ENCODE results near the gene ZNF618.

The ZNF618 gene

GRCh38 chr9:114048533-114049415 is 172.7 kb downstream of the ZNF618 start:
- H3K36me3 ChIP-seq (replicated peaks): peaks cover 20% of the 10 kb centered on the region
- no peak for TF ChIP-seq CTCF (IDR thresholded peaks at IDR 0.05; ENCODE audit: low read depth, low read length, missing control alignments)
- in situ Hi-C loops (cut with HindIII; ENCODE audit: low pct_ligation_motif_present, low sequenced_read_pairs): no loop called here
- no peak for DNase-seq
- H3K27me3 ChIP-seq (replicated peaks): no peaks in the 10 kb centered on the region
- no peak overlapping the region for H3K4me3 ChIP-seq (ENCODE audit: low read depth, low read length)
- H3K27ac ChIP-seq: no peak overlapping the region

GRCh38 chr9:114049441-114050225 is 173.5 kb downstream of the ZNF618 start:
- TF ChIP-seq CTCF (IDR thresholded peaks at IDR 0.05; ENCODE audit: low read depth, low read length, missing control alignments): no peak
- in situ Hi-C loops (cut with HindIII; ENCODE audit: low pct_ligation_motif_present, low sequenced_read_pairs): no loop called here
- Histone ChIP-seq H3K4me3 (ENCODE audit: low read depth, low read length) (no peak overlapping the region), H3K27me3 (replicated peaks) (no peaks in the 10 kb centered on the region), H3K36me3 (replicated peaks) (peaks cover 20% of the 10 kb centered on the region), H3K27ac (no peak overlapping the region)
- DNase-seq: no peak

- in situ Hi-C loops (cut with HindIII; ENCODE audit: low pct_ligation_motif_present, low sequenced_read_pairs): no loop called here
- no peak overlapping the region for H3K4me3 ChIP-seq (ENCODE audit: low read depth, low read length)
- no peak for TF ChIP-seq CTCF (IDR thresholded peaks at IDR 0.05; ENCODE audit: low read depth, low read length, missing control alignments)
- H3K36me3 ChIP-seq (replicated peaks): peaks cover 20% of the 10 kb centered on the region
- H3K27me3 ChIP-seq (replicated peaks): no peaks in the 10 kb centered on the region
- no peak for DNase-seq
- H3K27ac ChIP-seq: no peak overlapping the region
Measured at GRCh38 chr9:114050226-114050568, 174.1 kb downstream of the ZNF618 start.

- TF ChIP-seq CTCF (IDR thresholded peaks at IDR 0.05; ENCODE audit: low read depth, low read length, missing control alignments): no peak
- in situ Hi-C loops (cut with HindIII; ENCODE audit: low pct_ligation_motif_present, low sequenced_read_pairs): no loop called here
Measured at GRCh38 chr9:114050646-114051045, 174.5 kb downstream of the ZNF618 start.

GRCh38 chr9:114051281-114051680 is 175.2 kb downstream of the ZNF618 start:
- Histone ChIP-seq H3K27me3 (replicated peaks) (no peaks in the 10 kb centered on the region), H3K4me3 (ENCODE audit: low read depth, low read length) (no peak overlapping the region), H3K27ac (no peak overlapping the region), H3K36me3 (replicated peaks) (peaks cover 20% of the 10 kb centered on the region)
- in situ Hi-C loops (cut with HindIII; ENCODE audit: low pct_ligation_motif_present, low sequenced_read_pairs): no loop called here
- TF ChIP-seq CTCF (IDR thresholded peaks at IDR 0.05; ENCODE audit: low read depth, low read length, missing control alignments): no peak
- no peak for DNase-seq

More at GRCh38 chr9:114050646-114051045, 174.5 kb downstream of the ZNF618 start:
- no peak overlapping the region for H3K4me3 ChIP-seq (ENCODE audit: low read depth, low read length)
- H3K27ac ChIP-seq: no peak overlapping the region
- DNase-seq: no peak
- peaks cover 20% of the 10 kb centered on the region for H3K36me3 ChIP-seq (replicated peaks)
- no peaks in the 10 kb centered on the region for H3K27me3 ChIP-seq (replicated peaks)
